Type B pancreatic cell (in vitro differentiated cells): Measurements from ENCODE around the gene SLCO2A1. TPM values are rescaled to one million over a fixed set of nuclear protein-coding genes. Genes with fewer than 3 reads are reported as not detected.

Experiments used
- DNase-seq: peaks from one replicate; pipeline ENCODE4 v3.0.0; 2021; ENCODE audit warnings: mixed read lengths; ENCODE audit not compliant: unreplicated experiment; ENCODE audit errors: extremely low spot score
- H3K27ac Mint-ChIP-seq: 2 replicates; pipeline ENCODE4 v1.8.0; 2021; ENCODE audit warnings: mild to moderate bottlenecking, mixed read lengths
- H3K27me3 Mint-ChIP-seq: 2 replicates; pipeline ENCODE4 v1.8.0; 2021; ENCODE audit warnings: mixed read lengths
- H3K36me3 Mint-ChIP-seq: 2 replicates; pipeline ENCODE4 v1.8.0; 2021; ENCODE audit warnings: mixed read lengths
- H3K4me1 Mint-ChIP-seq: one replicate; pipeline ENCODE4 v1.8.0; 2021; ENCODE audit warnings: mixed read lengths; ENCODE audit not compliant: unreplicated experiment
- H3K4me3 Mint-ChIP-seq: 2 replicates; pipeline ENCODE4 v1.8.0; 2021; ENCODE audit warnings: mild to moderate bottlenecking, mixed read lengths
- H3K9me3 Mint-ChIP-seq: 2 replicates; pipeline ENCODE4 v1.8.0; 2021; ENCODE audit warnings: mixed read lengths
- CTCF ChIP-seq: fragments of 200-600 bp; sonication (generic); conservative IDR thresholded peaks from 2 replicates; pipeline ENCODE4 v1.5.0; 2021; ENCODE audit warnings: antibody characterized with exemption, mild to moderate bottlenecking
- total RNA-seq: library from RNA; stranded (reverse); gene quantifications from 2 replicates; pipeline ENCODE4 v1.2.1, GENCODE V29; 2021; ENCODE audit warnings: low replicate concordance

Gene SLCO2A1
- total RNA-seq, 1 donor from 2014 or later: 3.8 TPM

- Mint-ChIP-seq H3K36me3 (no peaks in the 10 kb centered on the region), H3K27me3 (peaks cover 6% of the 10 kb centered on the region), H3K4me3 (no peak overlapping the region), H3K4me1 (peaks cover 25% of the 10 kb centered on the region), H3K27ac (no peak overlapping the region), H3K9me3 (peaks cover 4% of the 10 kb centered on the region)
- no peak for TF ChIP-seq CTCF
- DNase-seq: no peak
Observed at GRCh38 chr3:133945381-133946095, 84.2 kb downstream of the SLCO2A1 start.

DNA sequence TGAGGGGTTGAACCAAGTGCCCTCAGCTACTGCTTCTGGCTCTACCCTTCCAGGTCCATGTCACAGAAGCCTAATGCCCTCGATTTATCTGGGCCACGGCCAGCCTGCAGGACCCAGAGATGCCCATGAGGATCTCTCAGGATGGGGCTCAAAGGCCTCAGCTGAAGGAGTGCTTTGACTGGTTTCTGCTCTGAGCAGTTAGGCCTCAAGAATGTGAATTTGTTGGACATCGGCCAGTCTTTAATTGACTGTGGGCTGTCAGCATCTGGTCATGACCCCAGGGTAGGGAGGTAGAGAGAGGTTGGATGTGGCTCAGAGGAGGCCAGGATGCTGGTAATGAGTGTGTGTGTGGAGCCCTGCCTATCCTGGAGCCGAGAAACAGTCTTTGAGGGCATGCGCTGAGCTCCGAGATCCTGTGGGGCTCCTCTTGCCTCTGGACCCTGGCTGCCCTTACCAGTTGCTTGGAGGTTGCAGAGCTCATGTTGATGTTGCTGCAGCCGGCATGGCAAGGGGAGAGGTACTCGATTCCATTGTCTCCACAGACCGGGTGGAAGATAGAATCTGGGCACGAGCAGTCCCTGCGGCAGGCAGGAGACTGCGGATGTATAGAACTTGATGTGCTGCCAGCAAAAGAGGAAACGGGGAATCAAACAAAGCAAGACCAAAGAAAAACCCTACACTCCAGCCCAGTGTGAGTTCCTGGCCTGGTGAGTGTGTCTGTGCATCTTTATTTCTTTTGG is 84.9 kb downstream of the SLCO2A1 start:
- Mint-ChIP-seq H3K27ac (no peak overlapping the region), H3K9me3 (no peaks in the 10 kb centered on the region), H3K27me3 (peaks cover 11% of the 10 kb centered on the region), H3K4me1 (peaks cover 29% of the 10 kb centered on the region), H3K36me3 (no peaks in the 10 kb centered on the region), H3K4me3 (no peak overlapping the region)
- no peak for TF ChIP-seq CTCF
- no peak for DNase-seq

DNA sequence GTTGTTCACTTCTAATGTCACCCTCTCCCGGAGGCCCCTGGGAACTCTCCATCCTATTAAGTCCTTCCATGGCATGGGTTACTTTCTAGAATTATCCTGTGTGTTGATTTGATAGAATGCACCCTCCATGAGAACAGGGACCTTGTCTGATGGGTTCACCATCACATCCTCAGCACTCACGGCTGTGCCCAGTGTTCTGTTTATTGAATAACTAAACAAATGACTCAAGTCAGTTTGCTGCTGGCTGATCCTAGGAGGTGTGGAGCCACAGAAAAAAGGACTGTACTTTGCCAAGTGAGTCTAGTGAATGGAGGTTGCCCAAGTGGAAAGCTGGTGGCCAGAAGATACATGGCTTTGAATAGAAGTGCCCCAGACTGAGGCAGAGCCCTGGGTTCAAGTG is 85.5 kb downstream of the SLCO2A1 start:
- no peak for DNase-seq
- Mint-ChIP-seq H3K27ac (peak overlapping the region; percentile 5), H3K36me3 (no peaks in the 10 kb centered on the region), H3K4me1 (peaks cover 29% of the 10 kb centered on the region), H3K9me3 (no peaks in the 10 kb centered on the region), H3K27me3 (peaks cover 11% of the 10 kb centered on the region), H3K4me3 (no peak overlapping the region)
- TF ChIP-seq CTCF: no peak

DNA sequence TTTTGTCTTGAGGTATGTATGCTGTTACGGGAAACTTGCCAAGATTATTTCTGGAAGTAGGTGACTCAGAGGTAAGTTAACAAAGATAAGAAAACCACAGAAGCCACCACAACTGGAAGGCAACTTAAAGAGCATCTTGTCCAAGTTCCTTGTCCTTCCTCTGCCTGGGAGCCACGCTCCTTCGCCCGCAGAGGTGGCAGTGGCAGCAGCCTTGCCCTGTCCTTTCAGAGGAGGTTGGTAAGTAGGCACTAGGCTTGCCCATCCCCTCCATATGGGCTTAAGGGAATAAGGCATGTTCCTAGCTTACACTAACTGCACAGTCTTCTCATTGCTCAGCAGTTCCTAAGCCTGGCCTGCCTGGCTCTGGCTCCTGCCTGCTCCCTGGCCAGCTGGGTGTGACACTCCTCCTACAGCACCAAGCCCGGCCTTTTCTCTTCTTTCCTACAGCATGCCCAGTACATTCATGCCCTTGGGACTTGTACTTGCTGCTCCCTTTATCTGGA is 86.0 kb downstream of the SLCO2A1 start:
- Mint-ChIP-seq H3K27me3 (peaks cover 11% of the 10 kb centered on the region), H3K4me1 (peaks cover 29% of the 10 kb centered on the region), H3K27ac (peak overlapping the region; percentile 5), H3K9me3 (no peaks in the 10 kb centered on the region), H3K36me3 (no peaks in the 10 kb centered on the region), H3K4me3 (no peak overlapping the region)
- DNase-seq: no peak
- no peak for TF ChIP-seq CTCF

DNA sequence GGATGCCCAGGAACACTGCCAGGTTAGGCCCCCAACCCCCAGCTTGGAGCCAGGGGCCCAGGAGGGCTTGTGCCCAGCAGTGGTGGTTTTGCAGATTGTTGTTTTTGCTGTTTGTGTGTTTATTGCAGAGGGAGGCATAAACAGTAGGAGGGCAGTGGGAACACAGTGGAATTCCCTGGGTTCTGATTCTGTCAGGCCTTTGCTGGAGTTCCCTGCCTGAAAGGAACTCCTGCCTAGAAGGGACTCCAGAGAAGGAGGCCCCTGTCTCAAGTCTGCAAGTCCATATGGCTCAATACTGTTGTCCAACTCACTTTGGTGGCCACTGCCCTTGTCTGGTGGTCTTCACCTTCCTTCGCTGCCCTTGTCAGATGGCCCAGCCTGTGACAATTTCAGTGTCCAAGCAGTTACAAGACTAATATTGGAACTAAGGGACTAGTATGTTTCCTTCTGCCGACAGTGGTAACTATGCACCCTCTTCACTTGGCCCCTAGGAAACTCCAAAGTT is 86.6 kb downstream of the SLCO2A1 start:
- Mint-ChIP-seq H3K9me3 (no peaks in the 10 kb centered on the region), H3K27ac (no peak overlapping the region), H3K4me3 (no peak overlapping the region), H3K27me3 (peaks cover 11% of the 10 kb centered on the region), H3K4me1 (peaks cover 29% of the 10 kb centered on the region), H3K36me3 (no peaks in the 10 kb centered on the region)
- TF ChIP-seq CTCF: no peak
- no peak for DNase-seq
